HG02763 (cell line): ENCODE results near the gene SYP.
A peak's percentile ranks its signal among the peaks of the same experiment; 100 is the strongest.

Experiments used
- ATAC-seq: cut with Tn5 transposase; IDR thresholded peaks from one replicate; pipeline ENCODE4 v1.9.1; 2021; ENCODE audit warnings: mild to moderate bottlenecking, moderate library complexity; ENCODE audit not compliant: unreplicated experiment

The SYP gene

GRCh38 chrX:49199906-49200771, at the start of gene SYP:
SYP (minus strand) TSS chrX:49200193; CDS start chrX:49200186, 7 bp downstream.
- peak; percentile 90 for ATAC-seq

- no peak for ATAC-seq
Measured at GRCh38 chrX:49249616-49250015, 49.6 kb upstream of the SYP start.

DNA sequence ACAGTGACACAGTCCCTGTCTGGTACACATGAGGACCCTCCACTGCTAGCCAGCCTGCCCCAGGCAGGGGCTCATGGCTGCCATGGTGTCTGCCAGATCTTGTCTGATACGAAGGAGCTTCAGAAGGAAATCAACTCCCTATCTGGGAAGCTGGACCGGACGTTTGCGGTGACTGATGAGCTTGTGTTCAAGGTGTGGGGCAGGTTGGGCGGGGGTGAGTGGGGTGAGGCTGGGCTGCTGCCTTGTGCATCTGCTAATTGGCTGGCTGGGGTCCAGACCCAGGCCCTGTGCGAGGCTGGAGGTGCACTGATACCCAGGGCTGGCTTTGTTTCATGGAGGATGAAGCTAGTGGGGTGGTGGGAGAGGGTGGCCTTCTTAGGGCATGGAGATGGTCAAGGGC, 49.1 kb upstream of the SYP start:
- no peak for ATAC-seq

GRCh38 chrX:49247916-49248811, 48.2 kb upstream of the SYP start:
- ATAC-seq, result no peak

DNA sequence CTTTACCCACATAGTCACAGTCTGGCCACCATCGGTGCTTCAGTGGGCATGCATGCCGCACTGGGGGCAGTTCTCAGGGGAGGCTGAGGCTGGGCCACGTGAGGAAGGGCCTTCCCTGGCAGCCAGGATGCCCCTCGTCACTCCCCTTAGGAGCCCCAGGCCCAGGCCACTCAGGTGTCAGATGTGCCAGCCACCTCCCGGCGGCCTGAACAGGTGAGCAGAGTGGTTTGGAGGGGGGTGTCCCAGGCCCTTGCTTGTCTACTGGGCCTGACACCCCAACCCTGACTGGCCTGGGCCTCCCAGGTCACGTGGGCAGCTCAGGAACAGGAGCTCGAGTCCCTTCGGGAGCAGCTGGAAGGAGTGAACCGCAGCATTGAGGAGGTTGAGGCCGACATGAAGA, 47.4 kb upstream of the SYP start:
- ATAC-seq, result no peak

GRCh38 chrX:49246541-49246940, 46.5 kb upstream of the SYP start:
- no peak for ATAC-seq

DNA sequence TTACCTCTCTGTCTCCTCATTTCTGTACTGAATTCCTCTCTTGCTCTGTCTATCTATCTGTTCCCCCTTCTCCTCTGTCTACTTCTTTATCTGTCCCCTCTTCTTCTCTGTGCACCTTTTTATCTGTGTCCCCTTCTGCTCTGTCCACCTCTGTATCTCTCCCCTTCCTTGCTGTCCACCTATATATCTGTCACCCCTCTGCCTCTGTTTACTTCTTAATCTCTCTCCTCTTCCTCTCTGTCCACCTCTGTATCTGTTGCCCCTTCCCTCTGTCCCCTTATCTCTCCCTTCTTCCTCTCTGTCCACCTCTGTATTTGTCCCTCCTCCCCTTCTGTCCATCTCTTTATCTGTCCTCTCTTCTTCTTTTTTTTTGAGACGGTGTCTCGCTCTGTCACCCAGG, 44.2 kb upstream of the SYP start:
- no peak for ATAC-seq

DNA sequence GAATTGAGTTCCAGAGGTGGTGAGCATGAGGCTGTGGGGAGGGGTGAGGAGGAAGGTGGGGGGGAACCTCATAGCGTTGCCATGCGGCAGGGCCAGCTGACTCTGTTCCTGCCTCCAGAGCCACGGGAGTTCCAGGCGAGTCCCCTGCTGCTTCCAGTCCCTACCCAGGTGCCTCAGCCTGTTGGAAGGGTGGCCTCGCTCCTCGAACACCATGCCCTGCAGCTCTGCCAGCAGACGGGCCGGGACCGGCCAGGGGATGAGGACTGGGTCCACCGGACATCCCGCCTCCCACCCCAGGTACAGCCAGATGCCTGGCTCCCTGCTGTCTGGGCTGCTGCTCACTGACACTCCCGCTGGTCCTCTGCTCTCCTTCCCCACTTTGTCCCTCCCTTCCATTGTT, 43.2 kb upstream of the SYP start:
- ATAC-seq, result no peak

- no peak for ATAC-seq
Measured at GRCh38 chrX:49242545-49243066, 42.6 kb upstream of the SYP start.

DNA sequence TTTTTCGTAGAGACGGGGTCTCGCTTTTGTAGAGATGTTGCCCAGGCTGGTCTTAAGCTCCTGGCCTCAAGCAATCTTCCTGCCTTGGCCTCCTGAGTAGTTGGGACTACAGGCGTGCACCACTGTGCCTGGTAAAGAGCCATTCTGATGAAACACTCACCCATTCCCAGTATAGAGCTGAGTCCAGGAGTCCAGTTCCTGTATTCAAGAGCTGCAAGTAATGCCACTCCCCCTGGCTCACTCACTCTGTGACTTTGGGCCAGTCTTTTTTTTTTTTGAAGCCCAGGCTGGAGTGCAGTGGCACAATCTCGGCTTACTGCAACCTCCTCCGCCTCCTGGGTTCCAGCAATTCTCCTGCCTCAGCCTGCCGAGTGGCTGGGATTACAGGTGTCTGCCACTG, 38.7 kb upstream of the SYP start:
- ATAC-seq, result no peak

GRCh38 chrX:49237060-49237459, 37.1 kb upstream of the SYP start:
- no peak for ATAC-seq

GRCh38 chrX:49233887-49234555, 34.0 kb upstream of the SYP start:
- ATAC-seq, result no peak

DNA sequence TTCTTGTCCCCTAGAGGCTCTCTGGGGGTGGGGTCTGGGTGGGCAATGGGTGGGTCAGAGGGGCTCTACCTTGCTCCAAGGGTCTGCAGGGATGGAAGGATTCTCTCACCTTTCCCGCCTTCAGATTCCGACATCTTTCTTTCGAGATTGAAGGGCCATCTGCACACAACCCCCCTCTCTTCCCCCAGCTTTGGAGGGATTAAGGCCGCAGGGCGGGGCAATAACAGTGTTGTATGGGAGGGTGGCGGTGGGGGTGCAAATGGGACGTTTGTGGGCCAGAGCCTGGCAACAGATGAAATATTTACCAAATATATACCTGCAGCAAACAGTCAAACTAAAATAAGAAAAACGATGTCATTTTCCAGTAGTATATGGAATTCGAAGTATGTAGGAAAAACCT, 33.2 kb upstream of the SYP start, which contains the start of gene CACNA1F:
Gene CACNA1F, minus strand, starts transcription at position 165 of the 400 bp plus-strand sequence. Its CDS starts 31 bp downstream, at position 134.
- no peak for ATAC-seq

- ATAC-seq, result no peak
Measured at GRCh38 chrX:49232525-49232924, 32.5 kb upstream of the SYP start.

GRCh38 chrX:49231333-49232000, 31.5 kb upstream of the SYP start:
- no peak for ATAC-seq

GRCh38 chrX:49230500-49231232, 30.7 kb upstream of the SYP start:
- ATAC-seq, result no peak

- no peak for ATAC-seq
Measured at GRCh38 chrX:49228185-49228584, 28.2 kb upstream of the SYP start.

GRCh38 chrX:49227726-49228125, 27.7 kb upstream of the SYP start:
- no peak for ATAC-seq

DNA sequence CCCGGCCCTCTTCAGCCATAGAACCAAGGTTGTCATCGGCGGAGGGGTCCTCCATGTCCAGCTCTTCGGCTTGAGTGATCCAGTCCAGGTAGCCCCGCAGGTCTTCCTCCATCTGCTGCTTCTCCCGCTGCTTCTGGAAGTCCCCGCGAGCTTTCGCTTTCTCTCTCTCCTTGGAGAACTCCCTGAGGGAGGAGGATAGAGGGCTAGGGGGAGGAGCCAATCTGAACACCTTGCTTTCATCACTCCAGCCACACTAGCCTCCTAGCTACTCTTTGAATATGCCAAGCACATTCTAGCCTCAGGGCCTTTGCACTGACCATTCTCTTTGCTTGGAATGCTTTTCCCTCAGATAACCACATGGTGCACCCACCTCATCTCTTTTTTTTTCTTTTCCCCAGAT, 27.0 kb upstream of the SYP start:
- no peak for ATAC-seq

DNA sequence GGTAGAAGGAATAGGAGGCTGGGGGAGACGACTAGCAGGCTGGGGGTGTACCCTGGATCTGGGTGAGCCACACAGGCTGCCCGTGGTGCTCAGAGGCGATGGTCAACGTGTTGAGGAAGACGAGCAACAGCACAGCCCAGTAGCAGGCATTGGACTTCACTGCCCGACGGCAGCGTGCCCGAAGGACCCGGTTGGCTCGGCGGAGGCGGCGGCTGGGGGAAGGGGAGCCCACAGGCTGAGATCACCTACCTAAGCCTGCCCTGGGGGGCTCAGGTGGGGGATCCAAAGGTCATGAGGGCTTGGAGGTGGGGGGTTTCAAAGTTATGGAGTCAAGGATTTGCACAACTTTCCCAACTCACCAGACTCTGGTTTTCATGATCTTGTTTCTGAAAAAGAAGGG, 25.9 kb upstream of the SYP start:
- ATAC-seq, result no peak
